Measurements from ENCODE around the gene PRR16. TPM values are rescaled to one million over a fixed set of nuclear protein-coding genes. Genes with fewer than 3 reads are reported as not detected.
A peak's percentile ranks its signal among the peaks of the same experiment; 100 is the strongest.

Gene PRR16
- polyA plus RNA-seq, 10 donors, result 5.0 to 25.0 (median 17.9) TPM

DNA sequence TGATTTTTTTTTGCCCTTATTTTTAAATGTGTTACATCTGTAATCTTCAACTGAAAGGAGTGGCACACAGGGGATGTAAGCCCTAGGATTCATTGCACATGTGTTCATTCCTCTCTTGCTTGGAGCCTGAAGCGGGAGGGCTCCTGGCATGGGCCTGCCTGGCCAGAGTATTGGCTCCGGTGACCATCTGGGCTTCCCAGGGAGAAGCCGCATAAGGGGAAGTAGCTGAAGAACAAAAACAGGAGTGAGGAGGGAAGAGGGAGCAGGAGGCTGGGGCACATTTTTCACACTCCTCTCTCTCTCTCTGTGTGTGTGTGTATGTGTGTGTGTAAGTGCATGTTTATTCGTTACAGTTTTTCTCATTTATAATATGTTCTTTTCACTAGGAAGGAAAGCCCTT lies 269.9 kb downstream of the PRR16 start:
- peak; percentile 3 to 30 (median 4) for DNase-seq

- DNase-seq, result no peak
Observed at GRCh38 chr5:120735076-120735475, 271.0 kb downstream of the PRR16 start.
